ENCODE data around the gene SEC24B. TPM values are rescaled to one million over a fixed set of nuclear protein-coding genes. Genes with fewer than 3 reads are reported as not detected.

Gene SEC24B
- total and polyA plus RNA-seq, 10 of the 15 experiments (the other 5 are each of a cell fraction or from before 2014, with no cell fraction given): 6.4 to 43.2 (median 16.0) TPM

- Histone ChIP-seq H3K4me1 (ENCODE audit: control insufficient read depth, insufficient read depth, low read length) (no peaks in the 10 kb centered on the region), H3K4me2 (ENCODE audit: control insufficient read depth, insufficient read depth) (no peak overlapping the region), H4K20me1 (ENCODE audit: control insufficient read depth, insufficient read depth) (no peaks in the 10 kb centered on the region), H3K9me3 (replicated peaks; ENCODE audit: control insufficient read depth, insufficient read depth, low read length) (no peaks in the 10 kb centered on the region), H3K4me3 (no peak overlapping the region), H3K9ac (ENCODE audit: control insufficient read depth, insufficient read depth, low read length) (no peak overlapping the region), H3K79me2 (ENCODE audit: control insufficient read depth, insufficient read depth, low read length) (no peaks in the 10 kb centered on the region), H3K27me3 (replicated peaks in 1 of 2; ENCODE audit: control insufficient read depth in 2 of 2, insufficient read depth in 2 of 2, low read length in 1 of 2) (peaks cover 0 to 3% of the 10 kb centered on the region in 2 experiments; a peak in 2 of 4 replicates), H2AFZ (ENCODE audit: control insufficient read depth, low read depth, low read length) (no peak overlapping the region), H3K27ac (ENCODE audit: control insufficient read depth, insufficient read depth) (no peak overlapping the region), H3K36me3 (ENCODE audit: control insufficient read depth in 2 of 2, insufficient read depth in 2 of 2, low read length in 1 of 2) (no peaks in the 10 kb centered on the region)
- ATAC-seq (no peak), DNase-seq (ENCODE audit: low read depth, low spot score) (no peak), FAIRE-seq (no peak)
- SMC1A ChIA-PET (ENCODE audit: uncharacterized antibody, unreplicated experiment): interaction anchor here (1.6 to 2.1 kb wide), 2 partner anchors 112 to 117 kb away, joined by 4 to 5 read pairs; no protein-coding TSS in a partner anchor
- RAD21 ChIA-PET (ENCODE audit: unreplicated experiment): no interaction called here
- in situ Hi-C loops (cut with MboI): no loop called here
- TF ChIP-seq FOXK2 (IDR thresholded peaks at IDR 0.05): no peak
- TF ChIP-seq MXI1 (IDR thresholded peaks at IDR 0.05; ENCODE audit: low read depth, low read length): no peak
- no peak for TF ChIP-seq SREBF1 (IDR thresholded peaks at IDR 0.05; ENCODE audit: low read length)
- TF ChIP-seq IRF5 (IDR thresholded peaks at IDR 0.05; ENCODE audit: borderline replicate concordance): no peak
- 2% methylated on average over 3 of the region's 3 CpGs for WGBS (ENCODE audit: insufficient coverage, insufficient replicate concordance, low lambda C conversion rate, missing lambda C conversion rate)
- POLR2A ChIA-PET: no interaction called here
- intact Hi-C loops (cut with micrococcal nuclease; ENCODE audit: unreplicated experiment): no loop called here
- CTCF ChIA-PET: interaction anchor here (1.2 to 1.6 kb wide), 2 partner anchors 17 to 570 kb away, joined by 3 to 4 read pairs; no protein-coding TSS in a partner anchor
- no TSS peak for BruUV-seq (replicated peaks)
Observed at GRCh38 chr4:109410776-109411175, 22.8 kb upstream of the SEC24B start.

GRCh38 chr4:109411964-109412363 lies 21.7 kb upstream of the SEC24B start:
- ChIA-PET SMC1A (ENCODE audit: uncharacterized antibody, unreplicated experiment) (interaction anchor here (0.5 to 2.1 kb wide), 7 partner anchors 12 to 587 kb away, joined by 3 to 5 read pairs (median 3); no protein-coding TSS in a partner anchor), CTCF (interaction anchor here (0.9 to 1.6 kb wide), 5 partner anchors 9 to 1098 kb away, joined by 3 to 11 read pairs (median 4); no protein-coding TSS in a partner anchor), POLR2A (no interaction called here), RAD21 (ENCODE audit: unreplicated experiment) (no interaction called here)
- no peak overlapping the region for H2AFZ ChIP-seq (ENCODE audit: control insufficient read depth, low read depth, low read length)
- intact Hi-C loops (cut with micrococcal nuclease; ENCODE audit: unreplicated experiment): no loop called here
- BruUV-seq (replicated peaks): no TSS peak
- 43% methylated on average over 2 of the region's 2 CpGs for WGBS (ENCODE audit: insufficient coverage, insufficient replicate concordance, low lambda C conversion rate, missing lambda C conversion rate)
- no peaks in the 10 kb centered on the region for H3K4me1 ChIP-seq (ENCODE audit: control insufficient read depth, insufficient read depth, low read length)
- peaks cover 0 to 2% of the 10 kb centered on the region in 2 experiments; a peak in 2 of 4 replicates for H3K27me3 ChIP-seq (replicated peaks in 1 of 2; ENCODE audit: control insufficient read depth in 2 of 2, insufficient read depth in 2 of 2, low read length in 1 of 2)
- no peak for FAIRE-seq
- in situ Hi-C loops (cut with MboI): no loop called here
- H3K27ac ChIP-seq (ENCODE audit: control insufficient read depth, insufficient read depth): no peak overlapping the region
- H3K4me2 ChIP-seq (ENCODE audit: control insufficient read depth, insufficient read depth): no peak overlapping the region
- H4K20me1 ChIP-seq (ENCODE audit: control insufficient read depth, insufficient read depth): no peaks in the 10 kb centered on the region
- DNase-seq (ENCODE audit: low read depth, low spot score): no peak
- H3K36me3 ChIP-seq (ENCODE audit: control insufficient read depth in 2 of 2, insufficient read depth in 2 of 2, low read length in 1 of 2): no peaks in the 10 kb centered on the region
- H3K79me2 ChIP-seq (ENCODE audit: control insufficient read depth, insufficient read depth, low read length): no peaks in the 10 kb centered on the region
- H3K9ac ChIP-seq (ENCODE audit: control insufficient read depth, insufficient read depth, low read length): no peak overlapping the region
- H3K4me3 ChIP-seq: no peak overlapping the region
- no peak for ATAC-seq
- no peaks in the 10 kb centered on the region for H3K9me3 ChIP-seq (replicated peaks; ENCODE audit: control insufficient read depth, insufficient read depth, low read length)
- TF ChIP-seq CBX3 (IDR thresholded peaks at IDR 0.05; ENCODE audit: borderline replicate concordance, low read depth): no peak
- TF ChIP-seq NFYB (IDR thresholded peaks at IDR 0.05; ENCODE audit: insufficient read depth, low read depth, low read length): no peak
- TF ChIP-seq FOXM1 (IDR thresholded peaks at IDR 0.05; ENCODE audit: low read depth, low read length): no peak
- TF ChIP-seq HCFC1 (IDR thresholded peaks at IDR 0.05; ENCODE audit: low read length): no peak
- TF ChIP-seq FOXK2 (IDR thresholded peaks at IDR 0.05): no peak
- no peak for TF ChIP-seq RBBP5 (conservative IDR thresholded peaks at IDR 0.05)
- no peak for TF ChIP-seq PAX8 (IDR thresholded peaks at IDR 0.05)
- TF ChIP-seq SMC3 (IDR thresholded peaks at IDR 0.05; ENCODE audit: borderline replicate concordance, low read length): no peak
- no peak for TF ChIP-seq NFIC (IDR thresholded peaks at IDR 0.05; ENCODE audit: low read depth, low read length)
- no peak for TF ChIP-seq POLR2A (IDR thresholded peaks at IDR 0.05; ENCODE audit: low read depth, low read length)
- no peak for TF ChIP-seq REST (IDR thresholded peaks at IDR 0.05; ENCODE audit: low read depth, low read length)
